ENCODE data around the gene SPRR3.

SPRR3 gene, protein sequence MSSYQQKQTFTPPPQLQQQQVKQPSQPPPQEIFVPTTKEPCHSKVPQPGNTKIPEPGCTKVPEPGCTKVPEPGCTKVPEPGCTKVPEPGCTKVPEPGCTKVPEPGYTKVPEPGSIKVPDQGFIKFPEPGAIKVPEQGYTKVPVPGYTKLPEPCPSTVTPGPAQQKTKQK

DNA sequence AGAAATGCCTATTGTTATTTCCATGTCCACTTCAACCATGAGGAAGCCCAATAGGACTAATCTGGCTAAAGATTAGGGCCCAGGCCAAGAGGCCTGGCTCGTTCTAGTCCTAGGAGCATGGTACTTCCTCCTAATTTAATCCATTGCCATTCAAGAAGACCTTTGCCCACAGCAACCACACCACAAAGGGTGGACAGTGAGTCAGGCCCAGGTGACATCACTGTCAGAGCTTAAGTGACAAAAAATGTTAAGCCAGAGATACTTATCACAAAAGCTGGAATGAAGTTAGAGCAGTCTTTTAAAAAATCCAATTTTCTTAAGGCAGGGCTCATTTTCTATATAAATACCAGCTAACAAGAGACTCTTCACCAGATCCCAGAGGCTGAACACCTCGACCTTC lies at the start of gene SPRR3:
Gene SPRR3, plus strand, starts transcription at position 368 of the 400 bp plus-strand sequence. CDS start 1,272 bp downstream, outside the sequence.
- no peak for DNase-seq

DNA sequence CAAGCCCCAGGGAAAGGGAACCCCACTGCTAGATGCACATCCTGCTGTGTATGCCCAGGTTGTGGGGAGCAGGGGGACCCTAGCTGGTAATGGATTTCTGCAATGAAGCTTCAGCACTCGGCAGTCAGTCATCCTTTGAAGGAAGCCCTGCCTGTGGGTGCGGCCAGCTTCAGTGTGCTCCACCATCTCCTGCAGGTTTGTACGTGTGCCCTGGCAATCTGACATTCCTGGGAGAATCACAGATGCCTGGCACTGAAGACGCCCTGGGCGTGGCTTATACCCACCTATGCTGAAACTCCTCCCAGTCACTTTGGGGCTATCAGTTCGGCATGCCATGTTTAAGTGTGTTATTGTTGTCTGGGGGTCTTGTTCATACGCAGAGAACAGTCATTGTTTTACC lies 47.8 kb upstream of the SPRR3 start:
- DNase-seq, result no peak

DNA sequence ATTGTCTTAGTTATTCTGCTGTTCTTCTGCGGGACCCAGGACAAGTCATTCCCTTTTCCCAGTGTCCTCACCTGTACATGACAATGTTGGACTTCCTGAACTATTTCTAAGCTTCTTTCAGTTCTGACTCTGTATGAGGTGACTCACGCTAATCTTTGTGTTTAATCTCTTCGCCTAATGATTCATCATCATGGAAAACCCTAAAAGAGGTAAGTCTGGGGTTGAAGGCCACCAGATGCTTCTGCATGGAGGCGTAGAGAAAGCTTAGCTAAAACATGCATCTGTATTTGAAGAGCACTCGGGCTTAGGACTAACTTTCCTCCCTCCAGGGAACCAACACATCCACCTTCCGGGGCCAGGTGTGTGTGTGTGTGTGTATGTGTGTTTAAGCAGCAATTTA lies 47.1 kb upstream of the SPRR3 start:
- DNase-seq, result no peak

DNA sequence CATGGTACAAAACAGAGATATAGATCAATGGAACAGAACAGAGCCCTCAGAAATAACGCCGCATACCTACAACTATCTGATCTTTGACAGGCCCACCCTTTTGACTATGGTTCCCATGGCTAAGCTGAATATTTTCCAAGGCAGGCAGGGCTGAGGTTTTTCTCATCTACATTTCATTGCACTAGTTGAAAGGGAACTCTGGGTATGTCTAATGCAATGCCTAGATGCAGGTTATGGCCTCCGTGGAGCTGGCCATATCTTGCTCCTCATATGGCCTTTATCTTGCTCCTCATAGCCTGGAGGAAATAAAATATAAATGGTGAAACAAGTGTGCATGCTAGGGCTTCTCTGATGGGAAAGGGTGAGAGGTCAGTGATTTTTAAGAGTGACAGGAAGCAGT lies 44.0 kb upstream of the SPRR3 start:
- no peak for DNase-seq

DNA sequence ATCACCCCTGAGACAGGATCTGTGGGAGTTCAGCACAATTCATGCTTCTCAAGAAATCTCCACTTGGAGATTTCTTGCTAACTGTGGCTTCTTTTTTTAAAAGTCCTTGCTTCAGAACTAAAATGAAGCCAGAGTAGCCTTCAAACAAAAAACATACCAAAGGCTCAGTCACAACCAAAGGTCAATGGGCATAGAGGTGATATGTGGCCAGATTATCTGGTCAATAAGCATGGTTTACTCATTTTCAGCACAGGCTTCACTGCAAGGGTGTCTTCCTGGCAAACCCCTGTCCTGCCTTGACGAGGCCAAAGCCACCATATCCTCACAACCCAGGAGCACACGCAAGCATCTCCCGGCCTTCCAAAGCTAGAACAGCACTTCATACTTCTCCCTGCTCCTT lies 42.3 kb upstream of the SPRR3 start:
- DNase-seq, result no peak

DNA sequence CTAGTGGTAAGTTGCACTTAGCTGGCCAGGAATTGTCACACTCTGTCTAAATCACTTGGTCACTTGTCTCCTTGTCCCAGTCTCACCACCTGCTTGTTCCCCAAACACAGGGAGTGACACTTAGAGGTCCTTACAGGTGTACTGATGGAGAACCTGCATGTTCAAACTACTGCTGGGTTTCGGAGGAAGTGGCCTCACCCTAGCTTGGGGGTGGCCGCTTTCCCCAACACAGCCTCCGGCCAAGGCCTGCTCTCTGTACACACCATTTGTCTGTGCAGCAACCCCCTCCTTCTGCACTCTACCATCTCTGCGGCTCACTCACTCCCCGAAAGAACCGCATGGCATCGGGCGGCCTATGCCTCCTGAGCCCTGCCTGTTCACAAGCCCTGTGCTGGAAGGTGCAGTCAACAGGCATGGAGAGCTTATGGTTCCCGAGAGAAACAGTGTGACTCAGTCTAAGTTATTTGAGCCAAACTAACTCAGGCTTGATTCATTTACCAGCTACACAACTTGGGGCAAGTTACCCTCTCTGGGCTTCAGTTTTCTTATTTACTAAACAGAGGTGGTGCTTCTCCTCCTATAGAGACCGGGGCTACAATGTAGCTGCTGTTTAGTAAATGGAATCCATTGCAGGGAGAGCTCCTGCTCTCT lies 41.6 kb upstream of the SPRR3 start:
- DNase-seq, result no peak

DNA sequence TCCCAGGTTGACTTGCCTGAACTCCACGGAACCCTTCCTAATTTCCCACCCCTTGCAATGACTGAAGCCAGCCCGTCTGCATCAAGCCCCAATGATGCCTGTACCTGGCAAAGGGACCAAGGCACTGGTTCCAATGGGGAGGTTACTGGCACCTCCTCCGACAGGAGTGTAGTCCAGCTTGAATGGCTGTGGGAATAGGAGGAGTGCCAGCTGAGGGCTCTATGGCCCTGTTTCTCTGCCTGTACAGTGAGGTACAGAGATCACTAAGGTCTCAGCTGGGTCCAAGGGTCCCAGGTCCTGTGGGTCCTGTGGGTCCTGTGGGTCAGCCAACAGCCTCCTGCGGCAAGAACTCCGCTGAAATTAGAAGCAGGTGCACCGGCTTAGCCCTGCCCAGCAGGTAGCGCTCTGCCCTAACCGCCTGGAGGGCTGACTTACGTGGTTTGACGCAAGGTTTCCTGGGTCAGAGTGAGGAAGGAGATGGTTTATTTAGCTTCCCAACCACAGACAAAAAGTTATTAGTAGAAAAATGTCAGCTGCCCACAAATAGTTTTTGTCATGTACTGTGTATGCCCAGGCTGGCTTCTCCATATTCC lies 41.0 kb upstream of the SPRR3 start:
- DNase-seq, result no peak

DNA sequence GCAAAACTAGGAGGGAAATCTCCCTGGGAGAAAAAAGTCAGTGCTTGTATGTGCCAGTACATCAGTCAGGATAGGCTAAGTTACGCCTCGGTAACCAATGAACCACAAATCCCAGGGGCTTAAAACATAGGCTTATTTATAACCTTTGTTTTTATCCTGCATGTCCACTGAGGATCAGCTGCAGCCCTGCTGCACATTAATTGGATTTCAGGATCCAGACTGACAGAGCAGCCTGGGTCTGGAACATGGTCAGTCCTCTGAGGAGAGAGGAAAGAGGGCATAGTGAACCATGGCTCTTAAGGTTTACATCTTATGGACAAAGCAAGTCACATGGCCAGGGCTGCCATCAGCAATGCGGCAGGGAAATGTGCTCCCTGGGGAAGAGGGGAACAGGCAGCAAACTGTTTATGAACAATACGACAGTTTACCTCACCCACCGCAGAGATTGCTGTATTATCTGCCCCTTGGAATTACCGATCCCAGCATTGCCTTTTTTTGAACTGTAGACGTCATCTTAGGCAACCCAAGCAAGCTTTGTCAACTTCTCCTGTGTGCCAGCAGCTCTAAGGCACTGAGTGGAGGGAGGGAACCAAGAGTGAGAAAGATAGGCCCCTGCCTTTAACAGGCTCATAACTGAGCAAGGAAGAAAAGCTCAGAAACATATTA lies 40.2 kb upstream of the SPRR3 start:
- DNase-seq, result no peak

DNA sequence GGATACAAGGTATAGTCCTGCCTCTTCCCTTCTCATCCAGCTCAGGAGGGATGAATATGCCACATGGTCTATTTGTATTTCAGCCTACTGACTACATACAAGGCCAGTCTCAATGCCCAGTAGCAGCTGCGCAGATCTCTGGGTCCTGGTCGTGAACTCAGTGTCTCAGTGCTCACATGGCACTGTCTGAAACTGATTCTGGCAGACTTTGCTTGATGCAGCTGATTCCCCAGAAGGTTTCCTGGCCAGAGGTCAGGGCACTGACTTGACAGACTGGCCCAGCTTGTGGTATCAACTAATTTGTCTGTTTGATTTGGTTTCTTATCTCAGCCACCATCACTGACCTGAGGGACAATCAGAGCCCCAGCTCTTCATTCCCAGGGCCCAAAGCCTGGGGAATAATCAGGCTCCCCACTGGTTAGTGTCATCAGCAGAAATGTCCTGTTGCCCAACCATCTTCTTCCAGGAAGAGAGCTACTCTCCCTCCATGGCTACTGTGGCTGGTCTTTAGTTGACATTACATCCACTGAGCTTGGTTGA lies 38.6 kb upstream of the SPRR3 start:
- no peak for DNase-seq

DNA sequence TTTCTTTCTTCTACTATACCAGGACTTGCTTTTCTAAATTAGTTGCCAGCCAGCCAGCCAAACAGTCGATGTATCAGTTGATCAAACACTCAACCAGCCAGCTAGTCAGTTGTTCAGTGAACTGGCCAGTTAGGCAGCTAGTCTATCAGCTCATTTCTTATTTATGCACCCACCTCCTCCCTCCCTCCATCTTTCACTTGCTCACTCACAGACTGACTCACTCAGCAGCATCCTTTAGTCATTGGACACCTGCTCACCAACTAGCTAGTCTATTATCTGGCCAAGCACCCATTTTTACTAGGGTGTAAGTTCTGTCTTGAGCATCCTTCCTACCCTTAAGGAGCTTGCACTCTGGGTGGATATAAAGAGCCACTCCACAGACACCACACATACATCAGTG lies 37.0 kb upstream of the SPRR3 start:
- no peak for DNase-seq

DNA sequence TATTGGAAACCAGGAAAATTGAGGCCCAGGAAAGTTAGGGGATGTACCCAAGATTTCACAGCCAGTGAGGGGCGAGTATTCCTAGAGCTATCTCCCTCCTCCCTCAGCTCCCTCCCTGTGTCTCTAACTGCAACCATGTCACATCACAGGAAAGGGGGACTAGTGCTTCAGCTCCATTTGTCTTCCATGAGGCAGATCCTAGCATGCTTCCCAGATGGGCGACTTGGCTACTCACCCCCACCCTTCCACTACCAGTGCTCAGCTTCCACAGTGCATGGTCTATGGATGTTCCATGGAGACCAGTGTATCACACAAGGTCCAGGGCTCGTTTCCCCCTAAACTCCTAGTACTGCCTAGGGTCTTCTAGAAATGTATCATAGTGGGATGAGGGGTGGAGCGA lies 35.7 kb upstream of the SPRR3 start:
- DNase-seq, result no peak

DNA sequence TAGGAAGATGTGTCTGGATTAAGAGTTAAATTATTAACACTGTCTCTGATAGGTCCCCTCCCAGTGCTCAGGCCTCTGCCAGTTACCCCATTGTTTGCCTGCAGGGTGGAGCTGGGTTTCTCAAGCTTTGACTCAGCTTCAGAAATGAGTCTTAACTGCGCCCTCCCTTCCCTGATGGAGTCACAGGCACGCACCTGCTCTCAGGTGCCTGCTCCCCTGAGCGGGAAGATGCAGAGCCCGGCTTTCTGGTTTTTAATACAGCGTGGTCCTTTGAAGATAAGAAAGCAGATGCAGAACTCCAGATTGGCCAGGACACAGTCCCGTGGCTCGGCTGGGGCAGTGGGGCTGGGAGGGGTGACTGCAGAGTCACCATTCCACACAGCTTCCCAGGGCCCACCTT lies 34.3 kb upstream of the SPRR3 start:
- no peak for DNase-seq

DNA sequence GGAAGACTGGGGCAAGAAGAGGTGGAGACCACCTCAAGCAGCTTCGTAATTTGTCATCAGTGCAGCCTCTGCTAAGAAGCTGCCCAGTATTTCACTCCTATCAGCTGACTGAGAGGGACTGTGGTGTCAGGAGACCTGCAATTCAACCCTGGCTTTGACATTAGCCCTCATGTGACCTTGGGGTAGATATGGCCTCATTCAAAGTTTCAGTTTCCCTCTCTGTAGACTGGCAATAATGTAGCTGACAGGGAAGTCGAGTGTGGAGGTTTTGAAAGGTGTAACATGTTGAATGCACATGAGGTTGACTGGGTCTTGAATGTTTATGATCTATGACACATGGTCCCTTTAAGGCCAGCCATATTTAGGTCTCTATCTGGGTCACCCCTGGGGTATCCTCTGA lies 33.3 kb upstream of the SPRR3 start:
- DNase-seq, result no peak

DNA sequence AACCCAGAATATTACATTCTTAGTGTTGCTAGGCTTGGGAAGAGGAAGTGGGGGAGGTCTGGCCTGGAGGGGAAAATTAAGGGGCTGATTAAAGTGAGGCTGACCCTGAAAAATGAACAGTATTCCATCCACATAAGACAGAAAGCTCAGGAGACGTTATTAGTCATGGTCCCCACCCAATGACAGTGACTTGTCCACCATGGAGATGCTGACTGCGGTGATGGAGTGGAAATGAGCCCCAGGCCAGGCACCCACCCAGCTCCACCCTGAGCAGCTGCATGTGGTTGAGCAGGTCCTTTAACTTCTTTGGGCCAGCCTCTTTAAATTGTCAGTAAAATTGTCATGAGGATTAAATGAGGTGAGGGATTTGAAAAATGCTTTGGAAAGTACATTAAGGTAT lies 32.5 kb upstream of the SPRR3 start:
- DNase-seq, result no peak

DNA sequence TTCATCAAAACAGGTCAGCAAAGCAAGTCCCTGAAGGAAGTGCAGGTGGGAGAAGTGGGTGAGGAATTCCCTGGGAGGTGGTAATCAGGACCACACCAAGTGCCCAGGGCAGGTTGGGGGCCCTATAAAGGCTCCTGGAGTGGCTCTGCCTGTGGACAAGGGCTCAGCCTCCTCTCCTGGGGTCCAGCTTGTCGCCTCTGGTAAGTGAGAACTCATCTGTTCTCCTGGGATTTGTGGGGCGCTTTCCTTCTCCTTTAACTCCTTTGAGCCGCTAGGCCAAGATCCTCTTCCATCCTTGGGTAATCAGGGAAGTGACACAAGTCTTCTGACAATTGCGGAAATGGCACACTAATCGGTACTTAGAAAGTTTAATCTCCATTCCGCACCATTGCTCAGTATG lies 31.1 kb upstream of the SPRR3 start, which contains the start of gene SPRR4:
Gene SPRR4, plus strand, starts transcription at position 154 of the 400 bp plus-strand sequence. CDS start 1,243 bp downstream, outside the sequence.
- DNase-seq, result no peak

DNA sequence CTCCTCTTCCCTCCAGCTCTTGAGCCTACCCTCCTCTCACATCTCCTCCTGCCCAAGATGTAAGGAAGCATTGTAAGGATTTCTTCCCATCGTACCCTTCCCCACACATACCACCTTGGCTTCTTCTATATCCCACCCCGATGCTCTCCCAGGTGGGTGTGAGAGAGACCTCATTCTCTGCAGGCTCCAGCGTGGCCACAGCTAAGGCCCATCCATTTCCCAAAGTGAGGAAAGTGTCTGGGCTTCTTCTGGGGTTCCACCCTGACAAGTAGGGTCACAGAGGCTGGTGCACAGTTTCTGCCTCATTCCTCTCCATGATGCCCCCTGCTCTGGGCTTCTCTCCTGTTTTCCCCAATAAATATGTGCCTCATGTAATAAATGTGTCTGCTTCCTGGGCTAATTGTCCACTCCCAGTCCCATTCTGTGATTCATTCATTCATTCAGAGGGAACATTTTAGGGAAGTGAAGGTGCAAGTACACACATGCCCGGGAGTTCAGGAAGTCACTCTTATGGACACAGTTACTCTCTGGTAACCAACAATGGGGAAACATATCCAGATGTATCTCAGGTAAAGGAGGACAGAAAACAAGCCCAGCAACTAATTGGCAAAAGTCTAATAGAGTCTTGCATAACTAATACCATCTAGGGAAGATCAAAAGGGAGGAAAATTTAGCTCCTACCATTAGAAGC lies 29.2 kb upstream of the SPRR3 start:
- DNase-seq, result no peak

DNA sequence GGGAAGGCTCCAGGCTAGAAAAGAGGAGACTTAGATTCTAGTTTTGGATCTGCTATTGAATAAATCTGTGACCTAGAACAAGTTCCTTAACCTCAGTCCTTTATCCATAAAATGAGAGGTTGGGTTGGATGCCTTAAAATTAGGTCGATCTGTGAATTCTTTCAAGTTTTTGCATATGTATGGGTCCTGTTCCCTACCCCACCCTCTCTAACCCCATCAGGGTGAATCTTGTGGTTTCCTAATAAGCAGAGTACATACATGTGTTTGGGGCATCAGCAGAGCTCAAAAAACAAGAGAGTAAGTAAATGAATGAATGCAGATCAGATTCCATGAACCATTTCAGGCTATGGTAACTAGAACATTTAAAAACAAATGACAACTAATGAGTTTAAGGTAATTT lies 24.9 kb upstream of the SPRR3 start:
- DNase-seq, result no peak

DNA sequence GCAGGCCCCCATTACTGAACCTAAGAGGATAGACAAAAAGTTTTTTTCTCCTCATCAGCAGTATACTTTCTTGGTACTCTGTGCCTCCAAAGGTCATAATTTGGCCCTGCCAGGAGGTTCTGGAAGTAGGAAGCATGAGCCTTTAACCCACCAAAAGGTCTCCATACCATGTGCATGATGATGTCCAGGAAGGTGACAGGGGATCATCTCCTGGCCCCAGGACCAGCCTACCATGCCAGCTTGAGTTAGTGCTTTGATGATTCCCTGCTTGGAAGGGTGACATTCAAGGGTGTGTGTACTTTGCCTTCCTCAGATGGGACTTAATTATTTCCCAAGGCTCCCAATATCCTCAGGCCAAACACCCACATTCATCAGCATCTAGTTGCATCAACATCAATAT lies 23.9 kb upstream of the SPRR3 start:
- no peak for DNase-seq

DNA sequence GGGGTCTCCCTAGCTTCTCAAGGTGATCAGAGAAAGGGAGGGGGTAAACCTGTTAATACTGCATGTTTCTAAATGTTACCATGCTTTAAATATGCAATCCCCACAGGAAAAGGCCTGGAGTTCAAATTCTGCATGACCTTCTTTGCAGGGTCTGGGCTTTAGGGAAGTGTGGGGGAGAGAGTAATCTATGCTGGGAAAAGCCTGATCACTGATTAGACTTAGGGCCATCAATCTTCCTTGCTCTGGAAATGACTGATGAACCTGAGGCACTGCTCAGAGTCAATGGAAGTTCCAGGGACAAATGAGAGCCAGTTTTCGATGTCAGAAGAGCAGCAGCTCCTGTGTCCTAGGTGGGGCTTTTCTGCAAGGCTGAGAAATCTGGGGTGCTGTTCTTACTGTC lies 20.9 kb upstream of the SPRR3 start:
- no peak for DNase-seq

DNA sequence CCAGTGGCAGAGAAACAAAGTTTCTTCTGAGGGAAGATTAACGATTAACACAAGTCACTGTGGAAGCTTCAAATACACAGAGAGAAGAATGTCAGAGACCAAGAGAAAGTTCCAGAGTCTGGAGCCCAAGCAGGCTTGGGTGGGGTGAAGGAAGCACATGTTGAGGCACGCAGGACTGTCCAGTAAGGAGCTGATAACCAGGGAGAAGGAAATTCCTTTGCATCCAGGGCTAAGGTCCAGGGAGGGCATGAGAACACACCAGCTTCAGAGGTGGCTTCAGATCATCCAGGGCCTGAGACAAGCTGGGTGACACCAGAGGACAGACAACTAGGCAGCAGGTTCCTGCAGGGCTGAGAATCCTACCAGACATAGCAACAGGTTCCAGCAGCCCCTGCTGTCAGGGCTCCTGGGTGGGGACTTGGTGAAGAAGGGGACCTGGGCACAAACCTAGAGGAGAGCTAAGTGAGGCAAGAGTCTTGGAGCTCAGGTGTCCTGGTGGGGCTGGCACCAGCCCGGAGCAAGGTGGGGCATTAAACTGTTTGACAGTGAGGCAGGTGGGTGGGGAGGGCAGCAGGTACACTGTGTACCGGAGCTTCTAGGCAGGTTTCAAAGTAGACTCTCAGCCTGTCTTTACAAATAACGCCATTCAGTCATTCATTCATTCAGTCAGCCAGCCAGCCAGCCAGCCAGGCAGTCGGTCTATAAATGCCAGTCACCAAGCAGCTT lies 20.2 kb upstream of the SPRR3 start:
- no peak for DNase-seq

DNA sequence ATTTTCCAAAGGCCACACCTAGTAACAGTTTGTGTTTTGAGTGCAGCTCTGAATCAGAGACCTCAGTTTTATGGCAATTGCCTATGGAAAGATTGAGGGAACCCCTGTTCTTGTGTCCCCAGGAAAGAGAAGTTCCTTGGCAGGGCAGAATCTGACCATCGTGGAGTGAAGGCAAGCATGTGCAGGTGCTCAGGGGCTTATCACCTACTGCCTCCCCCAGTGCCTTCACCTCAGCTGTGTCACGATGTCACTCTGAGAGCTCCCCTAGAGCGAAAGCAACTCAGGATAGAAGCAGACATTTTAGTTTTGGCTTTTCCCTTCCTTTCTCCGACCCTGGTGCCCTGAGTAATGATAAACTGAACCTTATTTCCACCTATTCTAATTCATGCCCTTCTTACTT lies 19.5 kb upstream of the SPRR3 start:
- DNase-seq, result no peak

DNA sequence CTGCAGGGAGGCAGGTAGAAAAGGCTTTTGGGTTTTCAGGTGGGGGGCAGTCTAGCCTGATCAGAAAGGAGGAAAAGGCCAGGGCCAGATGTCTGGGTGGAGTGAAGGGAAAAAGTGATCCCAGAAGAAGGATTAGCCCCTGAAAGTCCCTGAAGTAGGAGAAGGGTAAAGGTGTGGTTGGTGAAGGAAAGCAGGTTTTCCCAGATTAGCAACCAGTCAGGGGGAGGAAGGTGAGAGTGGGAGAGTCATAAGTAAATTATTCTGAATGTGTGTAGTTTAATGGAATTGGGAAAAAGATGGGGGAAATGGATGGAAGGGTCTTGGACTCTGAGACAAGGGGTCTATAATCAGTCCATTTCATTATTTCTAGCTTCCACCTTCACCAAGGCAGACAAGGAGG lies 18.3 kb upstream of the SPRR3 start:
- DNase-seq, result no peak

DNA sequence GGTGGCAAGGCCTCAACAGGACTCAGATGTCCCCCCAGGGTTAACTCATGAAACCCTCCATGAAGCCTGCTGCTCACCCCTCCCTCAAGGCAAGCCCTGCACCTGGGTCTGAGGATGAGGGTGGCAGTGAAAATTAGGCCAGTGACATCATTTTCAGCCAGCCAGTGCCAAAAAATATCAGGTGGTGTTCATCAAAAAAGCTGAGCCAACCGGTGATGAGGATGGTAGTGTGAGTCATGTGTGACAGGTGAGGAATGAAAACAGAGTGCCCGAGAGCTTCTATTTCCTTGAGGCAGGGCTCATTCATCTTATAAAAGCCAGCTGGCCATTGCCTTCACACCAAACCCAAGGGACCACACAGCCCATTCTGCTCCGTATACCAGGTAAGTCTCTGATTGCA lies 17.8 kb upstream of the SPRR3 start, which contains the start of gene SPRR1A:
Gene SPRR1A, plus strand, starts transcription at position 339 of the 400 bp plus-strand sequence. CDS start 1,150 bp downstream, outside the sequence.
- no peak for DNase-seq
